OCI-LY3 (cell line): ENCODE measurements around the gene TRIM54.

Experiments used
- CTCF ChIP-seq: fragments of 200-600, 300-600 bp; sonication (generic); IDR thresholded peaks from 2 replicates; pipeline ENCODE4 v1.5.1; 2014; ENCODE audit warnings: antibody characterized with exemption, low read length, low read depth
- EZH2phosphoT487 ChIP-seq: fragments of 200-600 bp; shearing (Covaris generic); IDR thresholded peaks from 2 replicates; pipeline ENCODE4 v1.6.1; 2018; ENCODE audit warnings: antibody characterized with exemption, mixed run types, low read depth

DNA sequence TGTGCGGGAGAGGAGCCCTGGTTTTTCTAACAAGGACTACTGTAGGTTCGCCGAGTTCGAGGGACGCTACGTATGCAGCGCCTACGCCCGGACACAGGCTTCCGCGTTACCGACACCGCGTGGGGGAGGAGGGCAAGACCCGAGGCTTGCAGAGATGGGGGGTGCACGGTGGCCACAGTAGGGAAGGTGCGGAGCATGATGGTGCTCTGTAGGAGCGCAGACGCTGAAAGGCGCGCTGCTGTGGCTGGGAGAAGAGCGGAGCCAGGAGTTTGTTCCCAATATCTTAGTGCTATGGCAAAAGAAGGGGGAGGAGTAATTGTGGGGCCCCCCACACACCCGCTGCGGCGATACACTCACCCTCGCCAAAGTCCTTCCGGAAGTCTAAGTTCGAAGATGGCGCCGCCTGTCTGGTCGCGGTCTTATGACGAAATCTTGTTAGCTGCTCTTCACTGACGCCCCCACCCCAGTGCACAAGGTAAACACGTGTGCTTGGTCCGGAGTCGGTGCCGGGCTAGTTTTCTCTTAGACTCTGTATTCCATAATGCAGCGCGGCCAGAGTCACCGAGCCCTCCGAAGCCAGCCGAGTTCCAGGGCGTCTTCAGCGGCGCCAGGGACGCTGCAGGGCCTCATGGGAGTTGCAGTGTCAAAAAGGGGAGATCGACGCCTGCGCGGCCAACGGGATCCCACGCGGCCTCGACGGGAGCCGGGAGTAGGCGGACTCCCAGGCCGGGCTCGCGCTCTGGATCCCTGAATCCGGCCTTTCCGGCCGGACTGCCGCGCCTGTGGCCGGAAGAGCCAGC, 74.4 kb downstream of the TRIM54 start, which contains the start of gene GTF3C2:
- TF ChIP-seq CTCF, result no peak
- no peak for TF ChIP-seq EZH2phosphoT487
